Rectal smooth muscle tissue (tissue), 1 donor: ENCODE data around the gene RBM22.

ENCODE experiments used
- H3K27ac ChIP-seq: one replicate; pipeline ENCODE4 v1.7.0; 2013; ENCODE audit warnings: low read depth, low read length, inconsistent platforms
- H3K27me3 ChIP-seq: one replicate; pipeline ENCODE4 v1.7.0; 2013; ENCODE audit warnings: low read length; ENCODE audit not compliant: control insufficient read depth, insufficient read depth
- H3K36me3 ChIP-seq: one replicate; pipeline ENCODE4 v1.7.0; 2013; ENCODE audit warnings: low read length; ENCODE audit not compliant: control insufficient read depth, insufficient read depth
- H3K4me1 ChIP-seq: one replicate; pipeline ENCODE4 v1.7.0; 2013; ENCODE audit warnings: low read length; ENCODE audit not compliant: control insufficient read depth, insufficient read depth
- H3K4me3 ChIP-seq: one replicate; pipeline ENCODE4 v1.7.0; 2013; ENCODE audit warnings: low read length
- H3K9ac ChIP-seq: one replicate; pipeline ENCODE4 v1.7.0; 2013; ENCODE audit warnings: low read length

Gene RBM22

DNA sequence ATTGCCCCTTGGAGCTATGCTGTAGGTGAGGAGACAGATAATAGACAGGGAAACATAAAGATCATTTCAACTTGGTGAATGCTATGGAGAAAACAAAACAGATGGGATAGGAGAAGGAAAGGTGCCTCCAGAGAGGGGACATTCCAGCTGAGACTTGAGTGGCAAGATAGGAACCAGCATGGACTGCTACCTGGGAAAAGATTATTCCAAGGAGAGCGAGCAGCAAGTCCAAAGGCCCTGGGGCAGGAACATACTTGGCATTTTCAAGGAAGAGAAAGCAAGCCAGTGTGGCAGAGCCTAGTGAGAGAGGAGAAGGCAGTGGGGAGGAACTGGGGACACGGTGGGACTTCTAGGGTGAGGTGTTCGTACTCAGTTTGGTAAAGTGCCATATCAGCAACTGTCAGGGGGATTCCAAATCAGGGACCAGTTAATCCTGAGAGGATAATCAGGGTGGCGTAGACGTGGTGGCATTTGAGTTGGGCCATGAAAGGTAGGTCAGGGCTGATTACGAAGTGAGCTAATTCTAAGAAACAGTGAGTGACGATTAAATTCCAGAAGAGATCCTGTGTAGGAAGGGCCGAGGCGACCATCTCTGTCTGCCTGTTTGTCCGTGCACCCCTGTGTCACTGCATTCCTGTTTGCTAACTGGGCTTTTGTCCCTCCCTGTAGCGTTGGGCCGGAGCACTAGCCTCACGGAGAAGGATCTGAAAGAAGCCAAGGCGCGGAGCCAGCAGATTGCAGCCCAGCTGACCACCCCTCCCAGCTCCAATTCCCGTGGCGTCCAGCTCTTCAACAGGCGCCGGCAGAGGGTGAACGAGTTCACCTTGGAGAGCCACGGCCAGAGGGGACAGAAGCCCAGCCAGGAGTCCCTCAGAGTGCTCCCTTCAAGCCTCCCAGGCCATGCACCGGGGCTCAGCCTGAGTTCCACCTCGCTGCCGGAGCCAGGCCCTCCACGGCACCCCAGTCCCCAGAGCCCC, 53.3 kb downstream of the RBM22 start:
- Histone ChIP-seq H3K9ac (no peak overlapping the region), H3K4me1 (peaks cover 25% of the 10 kb centered on the region), H3K27ac (no peak overlapping the region), H3K4me3 (no peak overlapping the region), H3K36me3 (peaks cover 7% of the 10 kb centered on the region), H3K27me3 (no peaks in the 10 kb centered on the region)

DNA sequence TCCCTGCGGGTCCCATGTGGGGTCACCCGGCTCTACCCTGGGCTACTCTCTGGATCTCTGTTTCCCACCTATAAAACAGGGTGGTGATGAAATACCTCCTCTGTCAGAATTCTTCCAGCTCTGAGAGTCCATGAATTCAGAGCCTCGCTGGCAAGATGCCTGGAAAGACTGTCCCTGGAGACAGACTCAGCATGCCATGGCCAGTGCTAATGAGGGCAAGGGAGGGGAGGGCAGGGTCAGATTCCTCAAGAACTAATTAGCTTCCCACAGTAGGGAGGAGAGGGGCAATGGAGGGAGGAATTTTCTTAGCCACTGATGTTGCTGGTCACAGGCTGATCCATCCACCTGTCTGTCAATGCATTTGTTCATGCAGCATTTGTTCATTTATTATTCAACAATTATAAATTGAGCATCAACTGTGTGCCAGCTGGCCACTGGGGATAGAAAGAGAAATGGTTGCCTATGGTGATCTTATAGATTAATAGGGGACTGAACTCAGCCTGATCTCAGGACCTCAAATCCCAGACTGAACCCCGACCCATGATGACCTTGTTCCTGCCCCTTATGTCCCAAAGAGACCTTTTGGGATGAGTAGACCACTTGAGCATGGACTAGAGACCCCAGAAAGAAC, 55.7 kb downstream of the RBM22 start:
- Histone ChIP-seq H3K9ac (no peak overlapping the region), H3K27me3 (no peaks in the 10 kb centered on the region), H3K4me1 (peaks cover 45% of the 10 kb centered on the region), H3K27ac (no peak overlapping the region), H3K4me3 (no peak overlapping the region), H3K36me3 (peaks cover 7% of the 10 kb centered on the region)

DNA sequence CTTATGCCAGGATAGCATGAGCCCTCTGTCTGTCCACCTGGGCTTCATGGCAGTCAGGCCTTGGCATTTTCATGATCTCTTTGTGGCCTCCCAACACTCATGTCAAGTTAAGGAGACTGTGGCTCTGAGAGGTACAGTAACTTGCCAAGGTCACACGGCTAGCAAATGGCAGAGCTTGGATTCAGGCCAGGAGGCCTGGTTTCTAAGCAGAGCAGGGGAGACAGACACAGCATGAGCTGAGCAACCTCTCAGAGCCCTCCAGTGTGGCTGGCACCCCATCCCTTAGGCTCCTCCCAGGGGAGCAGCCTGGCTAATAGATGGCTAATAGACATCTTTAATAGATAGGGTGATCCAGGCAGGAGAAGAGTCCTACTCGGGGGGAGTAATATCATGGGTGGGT, 56.3 kb downstream of the RBM22 start:
- Histone ChIP-seq H3K4me1 (peaks cover 45% of the 10 kb centered on the region), H3K27me3 (no peaks in the 10 kb centered on the region), H3K36me3 (peaks cover 7% of the 10 kb centered on the region), H3K4me3 (no peak overlapping the region), H3K9ac (no peak overlapping the region), H3K27ac (peak overlapping the region; percentile 19)

DNA sequence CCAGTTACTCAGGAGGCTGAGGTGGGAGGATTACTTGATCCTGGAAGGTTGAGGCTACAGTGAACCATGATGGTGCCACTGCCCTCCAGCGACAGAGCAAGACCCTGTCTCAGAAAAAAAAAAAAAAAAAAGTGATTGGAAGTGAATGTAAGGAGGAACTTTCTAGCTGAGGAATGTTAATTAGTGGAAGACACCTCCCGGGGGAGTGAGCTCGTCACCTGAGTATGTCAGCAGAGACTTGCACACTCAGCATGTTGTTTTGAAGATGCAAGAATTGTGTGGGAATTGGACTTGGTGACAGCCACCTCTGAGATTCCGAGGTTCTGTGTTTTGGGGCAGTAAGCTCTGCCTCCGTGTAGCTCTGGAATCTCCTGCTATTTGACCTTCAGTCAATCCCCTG, 56.8 kb downstream of the RBM22 start:
- Histone ChIP-seq H3K27me3 (no peaks in the 10 kb centered on the region), H3K9ac (no peak overlapping the region), H3K4me1 (peaks cover 45% of the 10 kb centered on the region)

DNA sequence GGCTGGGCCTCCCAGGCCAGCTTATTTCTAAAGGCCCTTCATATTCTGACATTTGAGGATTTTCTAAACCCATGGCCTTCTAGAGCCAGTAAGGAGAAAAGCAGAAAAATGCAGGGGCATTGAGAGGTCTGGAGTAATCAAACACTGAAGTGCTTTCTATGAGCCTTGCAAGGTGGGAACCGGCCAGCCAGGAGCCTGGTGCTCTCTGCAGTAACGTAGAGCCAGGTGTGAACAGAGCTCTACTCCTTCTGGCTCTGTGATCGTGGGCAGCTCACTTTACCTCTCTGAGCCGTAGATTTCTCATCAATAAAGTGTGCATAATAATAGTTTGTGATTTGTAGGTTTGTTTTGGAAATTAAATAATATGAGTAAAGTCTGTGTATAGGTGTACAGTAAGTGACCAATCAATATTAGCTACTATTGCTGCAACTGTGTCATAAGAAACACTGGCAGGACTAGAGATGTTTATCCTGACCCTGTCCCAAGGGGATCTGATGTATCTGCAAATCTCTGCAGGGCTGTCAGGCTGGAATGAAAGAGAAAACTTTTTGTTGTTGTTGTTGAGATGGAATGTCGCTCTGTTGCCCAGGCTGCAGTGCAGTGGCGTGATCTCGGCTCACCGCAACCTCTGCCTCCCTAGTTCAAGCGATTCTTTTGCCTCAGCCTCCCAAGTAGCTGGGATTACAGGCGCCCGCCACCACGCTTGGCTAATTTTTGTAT, 57.7 kb downstream of the RBM22 start:
- no peaks in the 10 kb centered on the region for H3K27me3 ChIP-seq
- H3K27ac ChIP-seq = peak overlapping the region; percentile 79
- H3K36me3 ChIP-seq = peaks cover 1% of the 10 kb centered on the region
- H3K9ac ChIP-seq = no peak overlapping the region
- peaks cover 45% of the 10 kb centered on the region for H3K4me1 ChIP-seq
- no peak overlapping the region for H3K4me3 ChIP-seq

More for the DNA sequence above, 56.8 kb downstream of the RBM22 start:
- Histone ChIP-seq H3K4me3 (no peak overlapping the region), H3K27ac (peak overlapping the region; percentile 19), H3K36me3 (peaks cover 7% of the 10 kb centered on the region)

DNA sequence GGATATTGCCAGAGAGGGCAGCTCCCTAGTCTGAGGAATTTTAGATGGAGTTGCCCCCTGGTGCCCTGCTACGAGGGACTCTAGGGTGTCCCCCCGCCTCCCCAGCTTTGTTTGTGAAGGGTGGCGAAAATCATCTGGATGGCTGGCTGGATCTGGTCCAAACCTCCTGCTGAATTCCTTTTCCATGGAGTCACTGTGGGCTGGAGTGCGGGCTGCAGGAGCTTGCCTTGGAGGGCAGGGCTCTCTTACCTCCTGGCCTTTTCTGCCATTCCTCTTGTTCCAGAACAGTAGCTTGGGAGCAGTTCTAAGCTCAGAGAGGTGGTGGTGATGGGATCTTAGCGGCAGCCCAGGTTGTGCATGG, 58.3 kb downstream of the RBM22 start:
- H3K27me3 ChIP-seq = no peaks in the 10 kb centered on the region
- peak overlapping the region; percentile 79 for H3K27ac ChIP-seq
- no peaks in the 10 kb centered on the region for H3K36me3 ChIP-seq
- no peak overlapping the region for H3K4me3 ChIP-seq
- H3K9ac ChIP-seq = peak overlapping the region; percentile 41
- peaks cover 45% of the 10 kb centered on the region for H3K4me1 ChIP-seq

DNA sequence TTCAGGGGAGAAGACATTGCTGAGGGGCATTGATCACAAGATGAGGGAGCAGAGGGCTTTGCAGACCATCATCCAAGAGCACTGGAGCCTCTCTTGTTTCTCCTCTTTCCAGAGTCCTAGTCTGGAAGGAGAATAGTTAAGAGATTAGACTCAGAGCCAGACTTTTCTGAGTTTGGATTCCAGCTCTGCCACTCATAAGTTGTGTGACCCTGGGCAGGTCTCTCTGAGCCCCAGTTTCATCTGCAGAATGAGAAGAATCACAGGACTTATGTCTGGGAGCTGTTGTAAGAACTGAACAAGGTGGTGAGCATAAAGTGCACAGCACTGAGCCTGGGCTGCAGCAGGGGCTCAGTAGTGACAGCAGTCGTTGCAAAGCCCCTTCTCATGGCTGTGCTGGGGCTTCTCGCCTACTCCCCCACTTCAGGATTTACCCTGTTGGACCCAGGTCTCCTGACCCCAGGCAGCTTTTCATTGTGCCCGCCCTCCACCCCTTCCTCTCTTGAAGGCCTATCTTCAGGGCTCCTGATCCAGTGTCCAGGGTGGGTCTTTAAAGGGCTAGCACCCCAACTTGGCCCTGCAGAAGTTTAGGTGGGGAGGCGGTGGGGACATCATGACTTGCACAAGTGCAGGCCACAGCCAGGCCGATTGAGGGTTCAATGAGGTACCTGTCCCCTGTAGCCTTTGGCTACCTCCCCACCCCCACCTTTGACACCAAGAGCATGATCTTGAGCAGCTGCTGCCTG, 58.9 kb downstream of the RBM22 start:
- Histone ChIP-seq H3K9ac (no peak overlapping the region), H3K27ac (peak overlapping the region; percentile 79), H3K27me3 (no peaks in the 10 kb centered on the region), H3K4me3 (no peak overlapping the region), H3K4me1 (peaks cover 45% of the 10 kb centered on the region), H3K36me3 (no peaks in the 10 kb centered on the region)

DNA sequence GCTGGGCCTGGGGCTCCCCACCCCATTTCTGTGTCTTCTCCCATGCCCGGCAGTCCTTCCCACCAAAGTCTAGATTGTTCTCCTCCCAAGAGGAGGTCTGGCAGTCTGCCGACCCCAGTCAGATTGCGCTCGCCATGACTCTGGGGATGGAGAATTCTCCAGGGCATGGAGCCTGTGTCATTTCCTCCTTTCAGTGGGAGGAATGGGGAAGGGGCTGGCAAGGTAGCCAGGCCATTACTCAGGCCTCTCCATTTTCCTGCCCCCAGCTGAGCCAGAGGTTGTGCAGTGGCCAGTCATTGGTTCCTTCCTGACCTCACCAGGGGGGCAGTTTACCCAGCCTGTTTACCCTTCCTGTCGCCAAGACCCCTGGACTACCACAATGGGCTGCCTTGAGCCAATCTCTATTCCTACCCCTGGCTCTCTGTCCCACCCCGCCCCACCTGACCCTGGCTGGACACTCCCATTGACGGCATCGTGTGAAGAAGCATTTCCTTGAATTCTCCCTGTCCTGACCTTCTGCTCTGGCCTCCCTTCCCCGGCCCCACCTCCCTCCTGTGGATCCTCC, 59.8 kb downstream of the RBM22 start:
- H3K4me1 ChIP-seq = peaks cover 45% of the 10 kb centered on the region

More for the DNA sequence above, 59.8 kb downstream of the RBM22 start:
- H3K4me3 ChIP-seq = peak overlapping the region; percentile 47
- H3K27me3 ChIP-seq = no peaks in the 10 kb centered on the region
- H3K9ac ChIP-seq = no peak overlapping the region
- H3K27ac ChIP-seq = peak overlapping the region; percentile 79
- no peaks in the 10 kb centered on the region for H3K36me3 ChIP-seq
